ENCODE results near the gene ZRANB3. TPM values are rescaled to one million over a fixed set of nuclear protein-coding genes. Genes with fewer than 3 reads are reported as not detected.

Gene ZRANB3
- total and polyA plus RNA-seq, 2 of the 13 experiments (the other 11 are each of a cell fraction or from before 2014, with no cell fraction given) = 5.8 to 25.2 TPM

DNA sequence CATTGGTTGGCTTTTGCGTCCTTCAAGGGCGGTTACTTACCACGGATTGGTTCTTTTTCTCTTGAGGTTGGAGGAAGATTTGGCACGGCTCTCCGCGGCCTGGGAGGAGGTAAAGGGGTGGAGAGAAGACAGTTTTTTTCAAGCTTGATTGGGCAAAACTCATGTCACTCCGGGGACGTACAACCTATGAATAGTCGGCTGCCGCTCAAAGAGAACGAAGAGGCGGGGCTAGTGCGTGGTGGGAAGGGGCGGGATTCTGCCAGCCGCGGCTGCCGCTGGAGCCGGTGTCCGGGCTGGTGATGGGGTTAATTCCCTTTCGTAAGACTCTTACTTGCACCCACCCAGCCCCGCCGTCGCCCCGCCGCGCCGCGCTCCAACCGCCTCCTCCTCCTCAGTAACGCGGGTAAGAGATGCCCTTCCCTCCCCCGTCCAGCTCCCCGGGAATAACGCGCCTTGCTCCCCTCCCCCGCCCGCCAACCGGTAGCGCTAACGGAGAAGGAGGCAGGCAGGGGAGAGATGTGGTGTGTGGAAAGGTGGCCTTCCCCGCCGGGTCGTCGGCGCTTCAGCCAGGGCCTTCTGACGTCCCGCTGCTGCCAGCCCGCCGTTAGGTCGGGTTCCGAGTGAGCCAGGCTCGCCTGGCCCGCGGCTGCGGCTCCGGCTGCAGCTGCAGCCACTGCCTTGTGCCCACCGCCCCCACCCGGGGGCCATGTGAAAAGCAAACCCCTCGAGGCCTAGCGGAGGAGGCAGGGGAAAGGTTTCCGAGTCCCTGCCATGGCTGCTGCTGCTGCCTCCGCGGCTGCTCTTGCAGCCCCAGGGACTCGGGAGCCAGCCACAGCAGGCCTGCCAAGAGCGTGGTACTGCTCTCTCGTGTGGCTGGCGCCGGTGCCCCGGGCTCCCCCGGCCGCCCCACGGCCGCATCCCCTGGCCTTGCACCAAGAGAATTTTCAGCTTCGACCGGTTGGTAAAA is 496 bp upstream of the ZRANB3 start, which contains the start of gene R3HDM1 (continued):
- TF ChIP-seq ZNF468 (CRISPR knock-in tag; IDR thresholded peaks at IDR 0.05) (0 out of 2 replicates have a peak, but pooled peaks have one; percentile 25), ERF (CRISPR knock-in tag; IDR thresholded peaks at IDR 0.05) (0 out of 2 replicates have a peak, but pooled peaks have one; percentile 19), SMYD3 (CRISPR knock-in tag; IDR thresholded peaks at IDR 0.05) (no peak), ZNF367 (CRISPR knock-in tag; IDR thresholded peaks at IDR 0.05; ENCODE audit: borderline replicate concordance) (0 out of 2 replicates have a peak, but pooled peaks have one; percentile 23), EEA1 (CRISPR knock-in tag; IDR thresholded peaks at IDR 0.05; ENCODE audit: borderline replicate concordance) (peak; percentile 89), AKAP8 (CRISPR knock-in tag; IDR thresholded peaks at IDR 0.05) (peak; percentile 81), ATF1 (CRISPR knock-in tag; IDR thresholded peaks at IDR 0.05) (no peak; the same call in 1 of the 2 replicates), ZBTB1 (CRISPR knock-in tag; IDR thresholded peaks at IDR 0.05; ENCODE audit: borderline replicate concordance) (no peak), HDAC1 (CRISPR knock-in tag; IDR thresholded peaks at IDR 0.05) (peak; percentile 88)
- TF ChIP-seq, protein P1, sequence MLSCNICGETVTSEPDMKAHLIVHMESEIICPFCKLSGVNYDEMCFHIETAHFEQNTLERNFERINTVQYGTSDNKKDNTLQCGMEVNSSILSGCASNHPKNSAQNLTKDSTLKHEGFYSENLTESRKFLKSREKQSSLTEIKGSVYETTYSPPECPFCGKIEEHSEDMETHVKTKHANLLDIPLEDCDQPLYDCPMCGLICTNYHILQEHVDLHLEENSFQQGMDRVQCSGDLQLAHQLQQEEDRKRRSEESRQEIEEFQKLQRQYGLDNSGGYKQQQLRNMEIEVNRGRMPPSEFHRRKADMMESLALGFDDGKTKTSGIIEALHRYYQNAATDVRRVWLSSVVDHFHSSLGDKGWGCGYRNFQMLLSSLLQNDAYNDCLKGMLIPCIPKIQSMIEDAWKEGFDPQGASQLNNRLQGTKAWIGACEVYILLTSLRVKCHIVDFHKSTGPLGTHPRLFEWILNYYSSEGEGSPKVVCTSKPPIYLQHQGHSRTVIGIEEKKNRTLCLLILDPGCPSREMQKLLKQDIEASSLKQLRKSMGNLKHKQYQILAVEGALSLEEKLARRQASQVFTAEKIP (CRISPR knock-in tag; IDR thresholded peaks at IDR 0.05; ENCODE audit: borderline replicate concordance) = no peak
- TF ChIP-seq, protein P2, sequence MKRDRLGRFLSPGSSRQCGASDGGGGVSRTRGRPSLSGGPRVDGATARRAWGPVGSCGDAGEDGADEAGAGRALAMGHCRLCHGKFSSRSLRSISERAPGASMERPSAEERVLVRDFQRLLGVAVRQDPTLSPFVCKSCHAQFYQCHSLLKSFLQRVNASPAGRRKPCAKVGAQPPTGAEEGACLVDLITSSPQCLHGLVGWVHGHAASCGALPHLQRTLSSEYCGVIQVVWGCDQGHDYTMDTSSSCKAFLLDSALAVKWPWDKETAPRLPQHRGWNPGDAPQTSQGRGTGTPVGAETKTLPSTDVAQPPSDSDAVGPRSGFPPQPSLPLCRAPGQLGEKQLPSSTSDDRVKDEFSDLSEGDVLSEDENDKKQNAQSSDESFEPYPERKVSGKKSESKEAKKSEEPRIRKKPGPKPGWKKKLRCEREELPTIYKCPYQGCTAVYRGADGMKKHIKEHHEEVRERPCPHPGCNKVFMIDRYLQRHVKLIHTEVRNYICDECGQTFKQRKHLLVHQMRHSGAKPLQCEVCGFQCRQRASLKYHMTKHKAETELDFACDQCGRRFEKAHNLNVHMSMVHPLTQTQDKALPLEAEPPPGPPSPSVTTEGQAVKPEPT (CRISPR knock-in tag; IDR thresholded peaks at IDR 0.05; ENCODE audit: low read depth) = 0 out of 2 replicates have a peak, but pooled peaks have one; percentile 20
- TF ChIP-seq, protein P3, sequence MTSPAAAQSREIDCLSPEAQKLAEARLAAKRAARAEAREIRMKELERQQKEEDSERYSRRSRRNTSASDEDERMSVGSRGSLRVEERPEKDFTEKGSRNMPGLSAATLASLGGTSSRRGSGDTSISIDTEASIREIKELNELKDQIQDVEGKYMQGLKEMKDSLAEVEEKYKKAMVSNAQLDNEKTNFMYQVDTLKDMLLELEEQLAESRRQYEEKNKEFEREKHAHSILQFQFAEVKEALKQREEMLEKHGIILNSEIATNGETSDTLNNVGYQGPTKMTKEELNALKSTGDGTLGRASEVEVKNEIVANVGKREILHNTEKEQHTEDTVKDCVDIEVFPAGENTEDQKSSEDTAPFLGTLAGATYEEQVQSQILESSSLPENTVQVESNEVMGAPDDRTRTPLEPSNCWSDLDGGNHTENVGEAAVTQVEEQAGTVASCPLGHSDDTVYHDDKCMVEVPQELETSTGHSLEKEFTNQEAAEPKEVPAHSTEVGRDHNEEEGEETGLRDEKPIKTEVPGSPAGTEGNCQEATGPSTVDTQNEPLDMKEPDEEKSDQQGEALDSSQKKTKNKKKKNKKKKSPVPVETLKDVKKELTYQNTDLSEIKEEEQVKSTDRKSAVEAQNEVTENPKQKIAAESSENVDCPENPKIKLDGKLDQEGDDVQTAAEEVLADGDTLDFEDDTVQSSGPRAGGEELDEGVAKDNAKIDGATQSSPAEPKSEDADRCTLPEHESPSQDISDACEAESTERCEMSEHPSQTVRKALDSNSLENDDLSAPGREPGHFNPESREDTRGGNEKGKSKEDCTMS (CRISPR knock-in tag; conservative IDR thresholded peaks at IDR 0.05) = no peak
- TF ChIP-seq, protein P4, sequence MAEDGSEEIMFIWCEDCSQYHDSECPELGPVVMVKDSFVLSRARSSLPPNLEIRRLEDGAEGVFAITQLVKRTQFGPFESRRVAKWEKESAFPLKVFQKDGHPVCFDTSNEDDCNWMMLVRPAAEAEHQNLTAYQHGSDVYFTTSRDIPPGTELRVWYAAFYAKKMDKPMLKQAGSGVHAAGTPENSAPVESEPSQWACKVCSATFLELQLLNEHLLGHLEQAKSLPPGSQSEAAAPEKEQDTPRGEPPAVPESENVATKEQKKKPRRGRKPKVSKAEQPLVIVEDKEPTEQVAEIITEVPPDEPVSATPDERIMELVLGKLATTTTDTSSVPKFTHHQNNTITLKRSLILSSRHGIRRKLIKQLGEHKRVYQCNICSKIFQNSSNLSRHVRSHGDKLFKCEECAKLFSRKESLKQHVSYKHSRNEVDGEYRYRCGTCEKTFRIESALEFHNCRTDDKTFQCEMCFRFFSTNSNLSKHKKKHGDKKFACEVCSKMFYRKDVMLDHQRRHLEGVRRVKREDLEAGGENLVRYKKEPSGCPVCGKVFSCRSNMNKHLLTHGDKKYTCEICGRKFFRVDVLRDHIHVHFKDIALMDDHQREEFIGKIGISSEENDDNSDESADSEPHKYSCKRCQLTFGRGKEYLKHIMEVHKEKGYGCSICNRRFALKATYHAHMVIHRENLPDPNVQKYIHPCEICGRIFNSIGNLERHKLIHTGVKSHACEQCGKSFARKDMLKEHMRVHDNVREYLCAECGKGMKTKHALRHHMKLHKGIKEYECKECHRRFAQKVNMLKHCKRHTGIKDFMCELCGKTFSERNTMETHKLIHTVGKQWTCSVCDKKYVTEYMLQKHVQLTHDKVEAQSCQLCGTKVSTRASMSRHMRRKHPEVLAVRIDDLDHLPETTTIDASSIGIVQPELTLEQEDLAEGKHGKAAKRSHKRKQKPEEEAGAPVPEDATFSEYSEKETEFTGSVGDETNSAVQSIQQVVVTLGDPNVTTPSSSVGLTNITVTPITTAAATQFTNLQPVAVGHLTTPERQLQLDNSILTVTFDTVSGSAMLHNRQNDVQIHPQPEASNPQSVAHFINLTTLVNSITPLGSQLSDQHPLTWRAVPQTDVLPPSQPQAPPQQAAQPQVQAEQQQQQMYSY (CRISPR knock-in tag; IDR thresholded peaks at IDR 0.05) = 0 out of 2 replicates have a peak, but pooled peaks have one; percentile 43

All from HepG2 (cell line).